ENCODE data around the gene ADD3.

Gene ADD3

DNA sequence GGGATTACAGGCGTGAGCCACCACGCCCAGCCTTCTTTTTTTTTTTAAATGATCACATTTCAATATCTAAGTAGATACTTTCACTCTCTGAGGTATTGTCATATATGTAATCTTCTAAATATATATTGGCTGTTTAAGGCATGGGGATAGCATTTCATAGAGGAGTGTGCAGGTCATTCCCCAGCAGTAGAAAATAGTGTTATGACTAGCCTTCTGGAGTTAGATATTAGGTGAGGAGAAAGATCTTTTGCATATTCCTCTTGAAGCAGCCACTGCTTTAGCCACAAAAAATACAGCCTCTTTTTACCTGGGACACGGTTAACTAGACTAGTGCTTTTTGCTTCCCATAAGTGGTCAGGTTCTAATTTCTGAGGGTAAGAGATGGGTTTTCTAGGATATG is 28.9 kb downstream of the ADD3 start:
- TF ChIP-seq, protein P1, sequence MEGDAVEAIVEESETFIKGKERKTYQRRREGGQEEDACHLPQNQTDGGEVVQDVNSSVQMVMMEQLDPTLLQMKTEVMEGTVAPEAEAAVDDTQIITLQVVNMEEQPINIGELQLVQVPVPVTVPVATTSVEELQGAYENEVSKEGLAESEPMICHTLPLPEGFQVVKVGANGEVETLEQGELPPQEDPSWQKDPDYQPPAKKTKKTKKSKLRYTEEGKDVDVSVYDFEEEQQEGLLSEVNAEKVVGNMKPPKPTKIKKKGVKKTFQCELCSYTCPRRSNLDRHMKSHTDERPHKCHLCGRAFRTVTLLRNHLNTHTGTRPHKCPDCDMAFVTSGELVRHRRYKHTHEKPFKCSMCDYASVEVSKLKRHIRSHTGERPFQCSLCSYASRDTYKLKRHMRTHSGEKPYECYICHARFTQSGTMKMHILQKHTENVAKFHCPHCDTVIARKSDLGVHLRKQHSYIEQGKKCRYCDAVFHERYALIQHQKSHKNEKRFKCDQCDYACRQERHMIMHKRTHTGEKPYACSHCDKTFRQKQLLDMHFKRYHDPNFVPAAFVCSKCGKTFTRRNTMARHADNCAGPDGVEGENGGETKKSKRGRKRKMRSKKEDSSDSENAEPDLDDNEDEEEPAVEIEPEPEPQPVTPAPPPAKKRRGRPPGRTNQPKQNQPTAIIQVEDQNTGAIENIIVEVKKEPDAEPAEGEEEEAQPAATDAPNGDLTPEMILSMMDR (IDR thresholded peaks at IDR 0.05; ENCODE audit: borderline replicate concordance, extremely low read depth, low read length, poor library complexity, severe bottlenecking) = no peak
- no peak for TF ChIP-seq EZH2 (IDR thresholded peaks at IDR 0.05; ENCODE audit: borderline replicate concordance, low read depth, low read length, severe bottlenecking)
- DNase-seq (no peak), ATAC-seq (ENCODE audit: insufficient read depth, low read depth) (no peak)
- Histone ChIP-seq H3K79me2 (ENCODE audit: insufficient read depth, low read length) (peaks cover 87% of the 10 kb centered on the region), H3K4me2 (ENCODE audit: insufficient read depth, low read length) (no peak overlapping the region), H3K9ac (ENCODE audit: low read depth, low read length) (no peak overlapping the region), H4K20me1 (ENCODE audit: insufficient read depth, low read length) (peaks cover 40% of the 10 kb centered on the region), H3K4me3 (ENCODE audit: low read depth in 1 of 2, low read length in 2 of 2) (no peak overlapping the region), H3K27ac (ENCODE audit: low read length) (no peak overlapping the region), H3K27me3 (ENCODE audit: insufficient read depth, low read length, poor library complexity) (no peaks in the 10 kb centered on the region), H2AFZ (ENCODE audit: low read depth, low read length) (no peak overlapping the region), H3K4me1 (ENCODE audit: insufficient read depth, low read length) (no peaks in the 10 kb centered on the region), H3K36me3 (ENCODE audit: insufficient read depth, low read length) (no peaks in the 10 kb centered on the region), H3K9me3 (ENCODE audit: insufficient read depth, low read length, severe bottlenecking) (no peaks in the 10 kb centered on the region)

DNA sequence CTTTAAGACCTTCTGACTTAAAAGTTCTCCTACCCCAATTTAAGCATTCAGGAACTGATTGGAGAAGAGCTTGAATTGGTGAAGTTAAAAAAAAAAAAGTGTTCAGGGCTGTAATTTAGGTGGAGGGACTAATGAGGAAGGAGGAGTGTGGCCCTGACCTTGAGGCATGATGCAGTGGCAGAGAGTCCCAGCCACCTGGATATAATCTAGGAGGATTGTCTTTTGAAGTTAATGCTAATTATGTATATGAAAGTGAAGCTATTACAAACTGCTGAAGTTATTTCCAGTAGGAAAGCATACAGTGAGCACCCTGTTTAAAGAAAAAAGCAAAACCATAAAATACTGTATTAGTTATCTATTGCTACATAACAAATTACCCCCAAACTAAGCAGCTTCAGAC is 31.5 kb downstream of the ADD3 start:
- no peak for ATAC-seq (ENCODE audit: insufficient read depth, low read depth)

DNA sequence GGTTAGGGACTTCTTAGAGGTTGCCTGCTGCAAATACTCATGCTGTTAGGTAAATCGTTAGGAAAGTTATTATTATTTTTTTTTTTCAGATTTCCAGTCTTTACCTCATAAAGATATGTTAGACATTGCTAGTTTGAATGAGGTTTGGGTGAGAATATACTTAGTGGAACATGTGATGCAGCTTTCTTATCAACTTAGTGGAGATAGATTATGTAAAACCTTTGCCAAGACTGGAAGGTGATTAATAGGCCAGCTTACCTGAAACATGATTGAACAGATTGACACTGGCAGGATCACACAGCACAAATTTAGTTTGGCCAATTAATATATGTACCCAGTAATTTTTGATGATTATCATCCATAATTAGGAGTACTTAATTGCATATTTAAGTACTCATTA is 32.3 kb downstream of the ADD3 start:
- Histone ChIP-seq H2AFZ (ENCODE audit: low read depth, low read length) (no peak overlapping the region), H3K79me2 (ENCODE audit: insufficient read depth, low read length) (peaks cover 86% of the 10 kb centered on the region), H3K27me3 (ENCODE audit: insufficient read depth, low read length, poor library complexity) (no peaks in the 10 kb centered on the region), H3K9ac (ENCODE audit: low read depth, low read length) (no peak overlapping the region), H3K9me3 (ENCODE audit: insufficient read depth, low read length, severe bottlenecking) (no peaks in the 10 kb centered on the region), H3K4me2 (ENCODE audit: insufficient read depth, low read length) (no peak overlapping the region), H4K20me1 (ENCODE audit: insufficient read depth, low read length) (peaks cover 28% of the 10 kb centered on the region), H3K4me1 (ENCODE audit: insufficient read depth, low read length) (no peaks in the 10 kb centered on the region), H3K27ac (ENCODE audit: low read length) (no peak overlapping the region), H3K4me3 (ENCODE audit: low read depth in 1 of 2, low read length in 2 of 2) (no peak overlapping the region), H3K36me3 (ENCODE audit: insufficient read depth, low read length) (no peaks in the 10 kb centered on the region)
- TF ChIP-seq EZH2 (IDR thresholded peaks at IDR 0.05; ENCODE audit: borderline replicate concordance, low read depth, low read length, severe bottlenecking) = no peak
- TF ChIP-seq, protein P1 (IDR thresholded peaks at IDR 0.05; ENCODE audit: borderline replicate concordance, extremely low read depth, low read length, poor library complexity, severe bottlenecking) = no peak
- DNase-seq (no peak), ATAC-seq (ENCODE audit: insufficient read depth, low read depth) (no peak)

More for the DNA sequence above, 31.5 kb downstream of the ADD3 start:
- Histone ChIP-seq H3K27ac (ENCODE audit: low read length) (no peak overlapping the region), H3K36me3 (ENCODE audit: insufficient read depth, low read length) (no peaks in the 10 kb centered on the region), H3K27me3 (ENCODE audit: insufficient read depth, low read length, poor library complexity) (no peaks in the 10 kb centered on the region), H3K4me1 (ENCODE audit: insufficient read depth, low read length) (no peaks in the 10 kb centered on the region), H3K4me3 (ENCODE audit: low read depth in 1 of 2, low read length in 2 of 2) (no peak overlapping the region), H2AFZ (ENCODE audit: low read depth, low read length) (no peak overlapping the region), H3K9me3 (ENCODE audit: insufficient read depth, low read length, severe bottlenecking) (no peaks in the 10 kb centered on the region), H3K4me2 (ENCODE audit: insufficient read depth, low read length) (no peak overlapping the region), H3K79me2 (ENCODE audit: insufficient read depth, low read length) (peaks cover 88% of the 10 kb centered on the region), H4K20me1 (ENCODE audit: insufficient read depth, low read length) (peaks cover 33% of the 10 kb centered on the region), H3K9ac (ENCODE audit: low read depth, low read length) (no peak overlapping the region)
- no peak for DNase-seq
- TF ChIP-seq EZH2 (IDR thresholded peaks at IDR 0.05; ENCODE audit: borderline replicate concordance, low read depth, low read length, severe bottlenecking) = no peak
- TF ChIP-seq, protein P1 (IDR thresholded peaks at IDR 0.05; ENCODE audit: borderline replicate concordance, extremely low read depth, low read length, poor library complexity, severe bottlenecking) = no peak

All from DND-41 (cell line).